NCI-H226 (cell line): Measurements from ENCODE around the gene TNS3.
A peak's percentile ranks its signal among the peaks of the same experiment; 100 is the strongest.

Experiments used
- DNase-seq: peaks from one replicate; pipeline ENCODE4 v3.0.0-alpha.2; 2015

Gene TNS3

GRCh38 chr7:47378728-47379395 is 203.0 kb downstream of the TNS3 start:
- DNase-seq, result no peak

DNA sequence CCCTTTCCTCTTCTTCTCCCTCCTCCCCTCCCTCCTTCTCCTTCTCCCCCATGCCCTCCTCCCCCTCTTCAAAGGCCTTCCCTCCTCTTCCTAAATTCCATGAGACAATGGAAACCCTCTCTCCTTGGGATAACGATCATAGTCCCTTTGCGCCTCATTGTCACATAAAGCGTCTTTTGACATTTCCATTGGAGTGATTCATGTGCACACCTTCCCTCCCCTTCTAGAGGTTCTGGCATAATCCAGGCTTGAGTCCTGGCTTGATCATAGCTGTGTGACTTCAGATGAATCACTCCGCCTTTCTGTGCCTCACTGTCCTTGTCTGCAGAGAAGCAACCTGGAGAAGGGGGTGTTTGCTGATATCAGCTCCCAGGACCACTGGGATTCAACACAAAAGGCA is 204.2 kb downstream of the TNS3 start:
- no peak for DNase-seq

- no peak for DNase-seq
Measured at GRCh38 chr7:47376991-47377616, 204.8 kb downstream of the TNS3 start.

GRCh38 chr7:47375121-47375938 is 206.6 kb downstream of the TNS3 start:
- no peak for DNase-seq

GRCh38 chr7:47374538-47374937 is 207.4 kb downstream of the TNS3 start:
- no peak for DNase-seq

GRCh38 chr7:47373871-47374451 is 207.9 kb downstream of the TNS3 start:
- DNase-seq, result no peak

DNA sequence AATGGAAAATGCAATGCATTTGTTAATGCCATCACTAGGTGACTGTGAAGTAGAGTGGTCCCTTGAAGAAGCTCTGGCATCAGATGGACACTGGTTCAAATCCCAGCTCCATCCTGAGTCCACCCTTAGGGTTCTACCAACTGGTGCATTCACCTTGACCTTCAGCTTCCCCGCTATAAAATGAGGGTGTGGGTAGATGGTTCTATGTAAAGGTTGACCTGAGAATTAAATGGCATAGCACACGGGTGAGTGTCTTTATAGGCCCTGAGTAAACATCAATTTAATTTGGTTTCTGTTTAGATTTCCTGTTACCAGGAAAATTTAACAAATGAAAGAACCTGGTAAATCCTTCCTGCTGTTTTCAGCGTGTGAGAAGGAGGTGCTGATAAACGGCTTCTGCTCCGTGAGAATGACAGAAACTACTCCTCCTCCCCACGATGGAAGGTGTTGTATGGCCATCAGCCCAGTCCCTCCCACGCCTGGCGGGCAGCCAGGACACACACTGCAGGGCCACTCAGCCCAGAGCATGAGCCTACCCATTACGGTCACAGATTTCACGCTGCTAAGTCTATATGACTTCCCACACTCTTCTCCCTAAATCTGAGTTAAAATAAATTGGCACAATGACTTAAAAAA is 210.1 kb downstream of the TNS3 start:
- DNase-seq, result peak; percentile 60

- DNase-seq, result no peak
Measured at GRCh38 chr7:47371317-47371716, 210.6 kb downstream of the TNS3 start.

- no peak for DNase-seq
Measured at GRCh38 chr7:47370461-47371042, 211.4 kb downstream of the TNS3 start.

GRCh38 chr7:47369736-47370135 is 212.2 kb downstream of the TNS3 start:
- no peak for DNase-seq

GRCh38 chr7:47368190-47368812 is 213.6 kb downstream of the TNS3 start:
- DNase-seq, result no peak

DNA sequence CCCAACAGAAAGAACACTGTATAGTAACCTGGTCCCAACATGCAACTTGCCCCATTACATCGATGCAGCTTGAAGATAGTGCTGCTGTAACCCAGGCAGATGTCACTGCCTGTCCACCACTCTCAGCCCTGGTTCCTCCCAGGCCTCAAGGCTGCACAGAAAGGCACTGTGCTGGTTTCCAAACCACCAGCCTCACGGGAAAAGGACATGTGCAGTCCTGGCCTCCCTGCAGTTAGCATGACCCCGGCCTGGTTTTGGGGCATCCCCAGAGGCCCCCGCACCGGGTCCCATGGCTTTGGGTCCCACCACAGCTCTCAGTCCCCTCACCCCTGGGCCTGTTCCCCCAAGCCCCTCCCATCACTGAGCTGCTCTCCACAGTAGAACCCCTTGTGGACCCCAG is 214.5 kb downstream of the TNS3 start:
- no peak for DNase-seq

DNA sequence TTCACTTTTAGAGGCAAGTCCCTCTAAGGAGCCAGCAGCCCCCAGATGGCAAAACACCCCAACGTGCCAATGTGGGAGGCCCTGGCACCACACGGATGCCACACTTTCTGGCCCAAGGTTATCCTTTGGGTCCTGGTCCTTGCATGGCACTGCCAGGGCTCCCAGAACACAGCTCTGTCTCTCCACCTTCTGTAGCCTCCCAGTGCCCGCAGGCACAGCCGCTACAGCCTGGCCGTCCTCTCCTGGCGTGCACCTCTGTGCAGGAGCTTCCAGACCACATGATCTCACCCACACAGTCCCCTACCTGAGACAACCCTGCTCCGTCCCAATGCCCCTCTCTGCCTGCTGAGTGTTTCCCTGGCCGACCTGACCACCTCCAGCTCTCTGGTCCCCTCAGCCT is 215.0 kb downstream of the TNS3 start:
- no peak for DNase-seq

- no peak for DNase-seq
Measured at GRCh38 chr7:47366211-47366610, 215.7 kb downstream of the TNS3 start.

GRCh38 chr7:47362984-47363383 is 218.9 kb downstream of the TNS3 start:
- DNase-seq, result no peak

- DNase-seq, result peak; percentile 95
Measured at GRCh38 chr7:47361746-47362215, 220.1 kb downstream of the TNS3 start.

GRCh38 chr7:47361236-47361635 is 220.7 kb downstream of the TNS3 start:
- DNase-seq, result no peak

GRCh38 chr7:47360301-47360900 is 221.5 kb downstream of the TNS3 start:
- DNase-seq, result no peak

- no peak for DNase-seq
Measured at GRCh38 chr7:47358944-47359588, 222.8 kb downstream of the TNS3 start.

DNA sequence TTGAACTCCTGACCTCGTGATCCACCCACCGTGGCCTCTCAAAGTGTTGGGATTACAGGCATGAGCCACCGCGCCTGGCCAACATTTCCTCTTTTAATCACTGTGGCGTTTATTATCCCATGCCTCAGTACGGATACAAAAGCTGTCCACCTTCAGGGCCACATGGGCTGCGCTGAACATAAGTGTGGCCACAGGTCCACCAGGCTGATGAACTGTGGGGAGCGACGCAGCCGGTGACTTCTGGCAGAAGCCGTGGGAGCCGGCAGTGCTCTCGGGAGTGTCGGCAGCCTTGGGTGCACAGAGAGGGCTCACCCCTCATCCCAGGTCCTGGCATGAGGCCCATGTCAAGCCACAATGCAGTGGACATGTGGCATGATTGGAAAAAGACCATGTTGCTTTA is 223.6 kb downstream of the TNS3 start:
- no peak for DNase-seq

DNA sequence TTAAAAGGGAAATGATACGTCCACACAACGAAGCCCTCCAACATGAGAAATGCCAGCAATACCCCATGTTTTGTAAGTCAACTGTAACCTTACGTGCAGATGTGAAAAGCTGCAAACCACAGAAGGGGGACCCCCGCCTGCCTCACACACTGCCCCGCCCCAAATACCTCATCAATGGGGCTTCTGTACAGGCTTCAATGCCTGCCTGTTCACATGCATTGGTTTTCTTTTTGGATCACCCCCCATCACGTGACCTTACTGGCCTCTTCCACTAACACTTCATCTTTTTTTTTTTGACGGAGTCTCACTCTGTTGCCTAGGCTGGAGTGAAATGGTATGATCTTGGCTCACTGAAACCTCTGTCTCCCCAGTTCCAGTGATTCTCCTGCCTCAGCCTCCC is 224.0 kb downstream of the TNS3 start:
- DNase-seq, result no peak
